Ishikawa (cell line): ENCODE data around the gene PLA2G2A.

Experiments
- CEBPB ChIP-seq: IDR thresholded peaks from 2 replicates; pipeline ENCODE4 v1.6.1; 2012
- CREB1 ChIP-seq: IDR thresholded peaks from 2 replicates; pipeline ENCODE4 v1.6.1; 2012; ENCODE audit warnings: low read depth
- EGR1 ChIP-seq: IDR thresholded peaks from 2 replicates; pipeline ENCODE4 v1.6.1; 2012
- EP300 ChIP-seq: IDR thresholded peaks from 2 replicates; pipeline ENCODE4 v1.6.1; 2012; ENCODE audit warnings: borderline replicate concordance
- NFIC ChIP-seq: IDR thresholded peaks from 2 replicates; pipeline ENCODE4 v1.6.1; 2012
- RAD21 ChIP-seq: IDR thresholded peaks from 2 replicates; pipeline ENCODE4 v1.6.1; 2012; ENCODE audit warnings: low read depth
- TAF1 ChIP-seq: IDR thresholded peaks from 2 replicates; pipeline ENCODE4 v1.6.1; 2012; ENCODE audit warnings: low read depth, mild to moderate bottlenecking
- TEAD4 ChIP-seq: IDR thresholded peaks from 2 replicates; pipeline ENCODE4 v1.6.1; 2012
- YY1 ChIP-seq: IDR thresholded peaks from 2 replicates; pipeline ENCODE4 v1.6.1; 2012; ENCODE audit warnings: low read depth
- TF ChIP-seq, protein P1 (sequence below): IDR thresholded peaks from 2 replicates; pipeline ENCODE4 v1.6.1; 2012; ENCODE audit warnings: low read depth, mild to moderate bottlenecking
- TF ChIP-seq, protein P2 (sequence below): IDR thresholded peaks from 2 replicates; pipeline ENCODE4 v1.6.1; 2012
- TF ChIP-seq, protein P3 (sequence below): IDR thresholded peaks from 2 replicates; pipeline ENCODE4 v1.6.1; 2012

DNA sequence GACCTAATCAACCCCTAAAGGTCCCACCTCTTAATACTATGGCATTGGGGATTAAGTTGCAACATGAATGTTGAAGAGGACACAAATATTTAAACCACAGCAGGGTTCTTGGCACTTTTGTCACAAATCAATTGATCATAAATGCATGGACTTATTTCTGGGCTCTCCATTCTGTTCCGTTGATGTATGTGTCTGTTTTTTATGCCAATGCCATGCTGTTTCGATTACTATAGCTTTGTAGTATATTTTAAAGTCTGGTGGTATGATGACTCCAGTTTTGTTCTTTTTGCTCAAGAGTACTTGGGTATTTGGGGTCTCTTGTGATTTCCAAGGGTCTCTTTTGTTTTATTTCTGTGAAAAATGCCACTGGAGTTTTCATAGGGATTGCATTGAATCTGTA lies 34.7 kb upstream of the PLA2G2A start:
- TF ChIP-seq, protein P1, sequence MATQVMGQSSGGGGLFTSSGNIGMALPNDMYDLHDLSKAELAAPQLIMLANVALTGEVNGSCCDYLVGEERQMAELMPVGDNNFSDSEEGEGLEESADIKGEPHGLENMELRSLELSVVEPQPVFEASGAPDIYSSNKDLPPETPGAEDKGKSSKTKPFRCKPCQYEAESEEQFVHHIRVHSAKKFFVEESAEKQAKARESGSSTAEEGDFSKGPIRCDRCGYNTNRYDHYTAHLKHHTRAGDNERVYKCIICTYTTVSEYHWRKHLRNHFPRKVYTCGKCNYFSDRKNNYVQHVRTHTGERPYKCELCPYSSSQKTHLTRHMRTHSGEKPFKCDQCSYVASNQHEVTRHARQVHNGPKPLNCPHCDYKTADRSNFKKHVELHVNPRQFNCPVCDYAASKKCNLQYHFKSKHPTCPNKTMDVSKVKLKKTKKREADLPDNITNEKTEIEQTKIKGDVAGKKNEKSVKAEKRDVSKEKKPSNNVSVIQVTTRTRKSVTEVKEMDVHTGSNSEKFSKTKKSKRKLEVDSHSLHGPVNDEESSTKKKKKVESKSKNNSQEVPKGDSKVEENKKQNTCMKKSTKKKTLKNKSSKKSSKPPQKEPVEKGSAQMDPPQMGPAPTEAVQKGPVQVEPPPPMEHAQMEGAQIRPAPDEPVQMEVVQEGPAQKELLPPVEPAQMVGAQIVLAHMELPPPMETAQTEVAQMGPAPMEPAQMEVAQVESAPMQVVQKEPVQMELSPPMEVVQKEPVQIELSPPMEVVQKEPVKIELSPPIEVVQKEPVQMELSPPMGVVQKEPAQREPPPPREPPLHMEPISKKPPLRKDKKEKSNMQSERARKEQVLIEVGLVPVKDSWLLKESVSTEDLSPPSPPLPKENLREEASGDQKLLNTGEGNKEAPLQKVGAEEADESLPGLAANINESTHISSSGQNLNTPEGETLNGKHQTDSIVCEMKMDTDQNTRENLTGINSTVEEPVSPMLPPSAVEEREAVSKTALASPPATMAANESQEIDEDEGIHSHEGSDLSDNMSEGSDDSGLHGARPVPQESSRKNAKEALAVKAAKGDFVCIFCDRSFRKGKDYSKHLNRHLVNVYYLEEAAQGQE: no peak
- TF ChIP-seq YY1: no peak
- TF ChIP-seq, protein P2, sequence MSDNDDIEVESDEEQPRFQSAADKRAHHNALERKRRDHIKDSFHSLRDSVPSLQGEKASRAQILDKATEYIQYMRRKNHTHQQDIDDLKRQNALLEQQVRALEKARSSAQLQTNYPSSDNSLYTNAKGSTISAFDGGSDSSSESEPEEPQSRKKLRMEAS: no peak
- TF ChIP-seq CEBPB: no peak
- TF ChIP-seq RAD21: no peak
- TF ChIP-seq, protein P3, sequence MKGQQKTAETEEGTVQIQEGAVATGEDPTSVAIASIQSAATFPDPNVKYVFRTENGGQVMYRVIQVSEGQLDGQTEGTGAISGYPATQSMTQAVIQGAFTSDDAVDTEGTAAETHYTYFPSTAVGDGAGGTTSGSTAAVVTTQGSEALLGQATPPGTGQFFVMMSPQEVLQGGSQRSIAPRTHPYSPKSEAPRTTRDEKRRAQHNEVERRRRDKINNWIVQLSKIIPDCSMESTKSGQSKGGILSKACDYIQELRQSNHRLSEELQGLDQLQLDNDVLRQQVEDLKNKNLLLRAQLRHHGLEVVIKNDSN: no peak
- no peak for TF ChIP-seq NFIC
- TF ChIP-seq TAF1: no peak
- no peak for TF ChIP-seq EP300
- no peak for TF ChIP-seq EGR1
- TF ChIP-seq CREB1: no peak
- TF ChIP-seq TEAD4: no peak
